Superior temporal gyrus (tissue), 1 donor: Measurements from ENCODE around the gene SYNPO.
A peak's percentile ranks its signal among the peaks of the same experiment; 100 is the strongest.

ENCODE experiments used
- DNase-seq: peaks from one replicate; pipeline ENCODE4 v3.0.0-alpha.2; 2016; ENCODE audit errors: extremely low spot score

SYNPO gene

GRCh38 chr5:150607991-150608390 lies 32.5 kb upstream of the SYNPO start:
- DNase-seq = no peak

GRCh38 chr5:150608991-150609390 lies 31.5 kb upstream of the SYNPO start:
- no peak for DNase-seq

GRCh38 chr5:150609843-150610584 lies 30.4 kb upstream of the SYNPO start:
- peak; percentile 62 for DNase-seq

GRCh38 chr5:150611026-150611425 lies 29.4 kb upstream of the SYNPO start:
- peak; percentile 76 for DNase-seq

GRCh38 chr5:150612405-150612804 lies 28.1 kb upstream of the SYNPO start:
- DNase-seq = no peak

GRCh38 chr5:150612905-150613670 lies 27.4 kb upstream of the SYNPO start:
- DNase-seq = no peak

GRCh38 chr5:150613991-150614660 lies 26.3 kb upstream of the SYNPO start:
- no peak for DNase-seq

- DNase-seq = no peak
Measured at GRCh38 chr5:150614661-150615060, 25.8 kb upstream of the SYNPO start.

- peak; percentile 48 for DNase-seq
Measured at GRCh38 chr5:150615141-150615699, 25.2 kb upstream of the SYNPO start.

- DNase-seq = no peak
Measured at GRCh38 chr5:150616024-150616470, 24.4 kb upstream of the SYNPO start.

- DNase-seq = no peak
Measured at GRCh38 chr5:150616506-150616905, 24.0 kb upstream of the SYNPO start.

- no peak for DNase-seq
Measured at GRCh38 chr5:150618163-150618562, 22.3 kb upstream of the SYNPO start.

- DNase-seq = no peak
Measured at GRCh38 chr5:150618588-150619281, 21.7 kb upstream of the SYNPO start.

- peak; percentile 6 for DNase-seq
Measured at GRCh38 chr5:150619359-150620230, 20.9 kb upstream of the SYNPO start.

GRCh38 chr5:150621301-150621700 lies 19.2 kb upstream of the SYNPO start:
- no peak for DNase-seq

- DNase-seq = peak; percentile 14
Measured at GRCh38 chr5:150622157-150622556, 18.3 kb upstream of the SYNPO start.

- DNase-seq = peak; percentile 13
Measured at GRCh38 chr5:150623152-150623877, 17.1 kb upstream of the SYNPO start.

- DNase-seq = no peak
Measured at GRCh38 chr5:150623878-150624216, 16.6 kb upstream of the SYNPO start.

- no peak for DNase-seq
Measured at GRCh38 chr5:150624334-150625163, 15.9 kb upstream of the SYNPO start.
